Activated CD4-positive, alpha-beta memory T cell treated with anti-CD3 and anti-CD28 coated beads for 36 hours (primary cell): ENCODE data around the gene MRPL40. TPM values are rescaled to one million over a fixed set of nuclear protein-coding genes. Genes with fewer than 3 reads are reported as not detected.
"Not testable (repeated sequence)": the region's sequence is repeated elsewhere in the genome, so short reads cannot be mapped to it uniquely, and the experiment has no call there.

Experiments
- CTCF ChIA-PET: fragments of 350-600 bp; sonication (Branson Sonifier 250); formaldehyde crosslinking; loops from one replicate; lab custom pipeline; 2021; ENCODE audit warnings: antibody characterized with exemption, inconsistent platforms; lab: Charles Lee
- POLR2A ChIA-PET: fragments of 350-600 bp; sonication (Branson Sonifier 250); formaldehyde crosslinking; loops from one replicate; lab custom pipeline; 2021; ENCODE audit warnings: antibody characterized with exemption; lab: Charles Lee
- DNase-seq: peaks from one replicate; pipeline ENCODE4 v3.0.0-alpha.2; 2020
- H3K27ac Mint-ChIP-seq: one replicate; pipeline ENCODE4 v1.8.0; 2021; ENCODE audit warnings: mixed read lengths
- H3K27me3 Mint-ChIP-seq: one replicate; pipeline ENCODE4 v1.8.0; 2021; ENCODE audit warnings: mixed read lengths
- H3K36me3 Mint-ChIP-seq: one replicate; pipeline ENCODE4 v1.8.0; 2021; ENCODE audit warnings: mixed read lengths
- H3K4me1 Mint-ChIP-seq: one replicate; pipeline ENCODE4 v1.8.0; 2021; ENCODE audit warnings: low read depth, mixed read lengths
- H3K4me3 Mint-ChIP-seq: one replicate; pipeline ENCODE4 v1.8.0; 2021; ENCODE audit warnings: mild to moderate bottlenecking, mixed read lengths
- H3K9me3 Mint-ChIP-seq: one replicate; pipeline ENCODE4 v1.8.0; 2021; ENCODE audit warnings: mixed read lengths
- intact Hi-C: fragments of 100-400 bp; cut with micrococcal nuclease; formaldehyde crosslinking; loops from one replicate; pipeline ENCODE4 v1.15.1; 2023
- total RNA-seq, 2 experiments: library from RNA; stranded (reverse); gene quantifications; one replicate each; pipeline ENCODE4 v1.2.3, GENCODE V29; 2021

The MRPL40 gene
- total RNA-seq, 2 experiments from 2014 or later, result 36.5 to 38.5 TPM

- H3K4me3 Mint-ChIP-seq, result peak overlapping the region; percentile 80
- peaks cover 53% of the 10 kb centered on the region for H3K4me1 Mint-ChIP-seq
- ChIA-PET CTCF (interaction anchor here (0.7 to 1.1 kb wide), 3 partner anchors 48 to 252 kb away, joined by 3 read pairs; partner anchors contain the start of genes CDC45 and UFD1), POLR2A (interaction anchor here (0.6 to 7.1 kb wide), 8 partner anchors 8 to 253 kb away, joined by 3 to 59 read pairs (median 4); partner anchors contain the start of genes C22orf39, CDC45 and SLC25A1)
- no peaks in the 10 kb centered on the region for H3K9me3 Mint-ChIP-seq
- DNase-seq, result peak; percentile 44
- H3K27ac Mint-ChIP-seq, result peak overlapping the region; percentile 80
- H3K27me3 Mint-ChIP-seq, result no peaks in the 10 kb centered on the region
- peaks cover 18% of the 10 kb centered on the region for H3K36me3 Mint-ChIP-seq
- intact Hi-C loops, result loop anchor here (1.0 to 5.0 kb wide), 2 partner anchors 12 to 146 kb away; no protein-coding TSS in a partner anchor
Measured at GRCh38 chr22:19430890-19431541, 1.3 kb upstream of the MRPL40 start.

- intact Hi-C loops, result loop anchor here (1.0 to 5.0 kb wide), 4 partner anchors 18 to 309 kb away; partner anchors contain the start of genes CDC45, DGCR2 and UFD1
- ChIA-PET CTCF (interaction anchor here (0.7 to 1.1 kb wide), 2 partner anchors 198 to 252 kb away, joined by 3 read pairs; no protein-coding TSS in a partner anchor), POLR2A (interaction anchor here (0.6 to 7.1 kb wide), 10 partner anchors 9 to 424 kb away, joined by 3 to 59 read pairs (median 4); partner anchors contain the start of genes C22orf39, CDC45 and SLC25A1)
- Mint-ChIP-seq H3K4me3 (peak within 1 kb of the TSS; percentile 81), H3K4me1 (peaks cover 46% of the 10 kb centered on the region), H3K9me3 (no peaks in the 10 kb centered on the region), H3K36me3 (peaks cover 18% of the 10 kb centered on the region), H3K27me3 (no peaks in the 10 kb centered on the region), H3K27ac (peak within 1 kb of the TSS; percentile 91)
- DNase-seq, result peak; percentile 90
Measured at GRCh38 chr22:19431649-19432132, 654 bp upstream of the MRPL40 start, which contains the start of gene HIRA. TSS of gene HIRA (minus strand) at chr22:19431733. CDS start at chr22:19431476, 257 bp downstream.

GRCh38 chr22:19434401-19434800, 2.1 kb downstream of the MRPL40 start:
- no peak for DNase-seq
- POLR2A ChIA-PET, result interaction anchor here (0.6 to 7.1 kb wide), 2 partner anchors 11 to 36 kb away, joined by 7 to 59 read pairs; partner anchors contain the start of gene C22orf39

GRCh38 chr22:19434829-19435580, 2.7 kb downstream of the MRPL40 start:
- H3K4me3 Mint-ChIP-seq, result no peak overlapping the region
- peaks cover 21% of the 10 kb centered on the region for H3K4me1 Mint-ChIP-seq
- no peaks in the 10 kb centered on the region for H3K27me3 Mint-ChIP-seq
- intact Hi-C loops, result loop anchor here (5.0 kb wide), 1 partner anchor 142 kb away; no protein-coding TSS in a partner anchor
- no peak for DNase-seq
- H3K27ac Mint-ChIP-seq, result no peak overlapping the region
- H3K9me3 Mint-ChIP-seq, result no peaks in the 10 kb centered on the region
- ChIA-PET POLR2A (interaction anchor here (0.6 to 7.1 kb wide), 2 partner anchors 11 to 36 kb away, joined by 7 to 59 read pairs; partner anchors contain the start of gene C22orf39), CTCF (interaction anchor here (1.0 to 1.4 kb wide), 3 partner anchors 43 to 195 kb away, joined by 3 read pairs; partner anchors contain the start of genes CDC45 and UFD1)
- H3K36me3 Mint-ChIP-seq, result peaks cover 16% of the 10 kb centered on the region

More at GRCh38 chr22:19434401-19434800, 2.1 kb downstream of the MRPL40 start:
- intact Hi-C loops, result loop anchor here (5.0 kb wide), 1 partner anchor 143 kb away; no protein-coding TSS in a partner anchor
- no peaks in the 10 kb centered on the region for H3K27me3 Mint-ChIP-seq
- H3K9me3 Mint-ChIP-seq, result no peaks in the 10 kb centered on the region
- CTCF ChIA-PET, result interaction anchor here (1.0 to 1.4 kb wide), 3 partner anchors 43 to 195 kb away, joined by 3 read pairs; partner anchors contain the start of genes CDC45 and UFD1
- no peak overlapping the region for H3K4me3 Mint-ChIP-seq
- peaks cover 27% of the 10 kb centered on the region for H3K4me1 Mint-ChIP-seq
- peaks cover 17% of the 10 kb centered on the region for H3K36me3 Mint-ChIP-seq
- H3K27ac Mint-ChIP-seq, result peak overlapping the region; percentile 83

- CTCF ChIA-PET, result interaction anchor here (0.7 kb wide), 1 partner anchor 9 kb away, joined by 3 read pairs; no protein-coding TSS in a partner anchor
- H3K9me3 Mint-ChIP-seq, H3K4me3 Mint-ChIP-seq, DNase-seq, intact Hi-C loops, H3K27me3 Mint-ChIP-seq: not testable (repeated sequence)
- Mint-ChIP-seq H3K27ac (peak overlapping the region; percentile 33), H3K4me1 (peaks cover 13% of the 10 kb centered on the region), H3K36me3 (peaks cover 20% of the 10 kb centered on the region)
- POLR2A ChIA-PET, result interaction anchor here (0.7 kb wide), 1 partner anchor 11 kb away, joined by 3 read pairs; the partner anchor contains the start of gene C22orf39
Measured at GRCh38 chr22:19436444-19437161, 4.3 kb downstream of the MRPL40 start.

- Mint-ChIP-seq H3K9me3 (no peaks in the 10 kb centered on the region), H3K4me3 (no peak overlapping the region), H3K27me3 (no peaks in the 10 kb centered on the region), H3K27ac (no peak overlapping the region), H3K36me3 (peaks cover 19% of the 10 kb centered on the region), H3K4me1 (peaks cover 12% of the 10 kb centered on the region)
- ChIA-PET POLR2A (interaction anchor here (0.6 kb wide), 1 partner anchor 112 kb away, joined by 3 read pairs; no protein-coding TSS in a partner anchor), CTCF (no interaction called here)
- intact Hi-C loops, result no loop called here
- no peak for DNase-seq
Measured at GRCh38 chr22:19438298-19438697, 6.0 kb downstream of the MRPL40 start.

- CTCF ChIA-PET, result no interaction called here
- Mint-ChIP-seq H3K9me3 (no peaks in the 10 kb centered on the region), H3K27ac (no peak overlapping the region), H3K36me3 (peaks cover 16% of the 10 kb centered on the region), H3K4me1 (peaks cover 20% of the 10 kb centered on the region), H3K27me3 (no peaks in the 10 kb centered on the region), H3K4me3 (no peak overlapping the region)
- POLR2A ChIA-PET, result no interaction called here
- intact Hi-C loops, result no loop called here
- no peak for DNase-seq
Measured at GRCh38 chr22:19440411-19441195, 8.3 kb downstream of the MRPL40 start.

GRCh38 chr22:19442166-19442565, 9.8 kb downstream of the MRPL40 start:
- Mint-ChIP-seq H3K4me3 (no peak overlapping the region), H3K27ac (no peak overlapping the region), H3K9me3 (no peaks in the 10 kb centered on the region), H3K4me1 (peaks cover 30% of the 10 kb centered on the region), H3K36me3 (peaks cover 20% of the 10 kb centered on the region), H3K27me3 (no peaks in the 10 kb centered on the region)
- CTCF ChIA-PET, result no interaction called here
- DNase-seq, result no peak
- POLR2A ChIA-PET, result interaction anchor here (1.2 kb wide), 1 partner anchor 10 kb away, joined by 3 read pairs; no protein-coding TSS in a partner anchor
- intact Hi-C loops, result no loop called here

GRCh38 chr22:19443544-19444211, 11.3 kb downstream of the MRPL40 start:
- H3K4me3 Mint-ChIP-seq, result no peak overlapping the region
- DNase-seq, result no peak
- peaks cover 19% of the 10 kb centered on the region for H3K36me3 Mint-ChIP-seq
- POLR2A ChIA-PET, result interaction anchor here (5.7 kb wide), 1 partner anchor 11 kb away, joined by 59 read pairs; the partner anchor contains the start of genes HIRA and MRPL40
- no peaks in the 10 kb centered on the region for H3K9me3 Mint-ChIP-seq
- CTCF ChIA-PET, result interaction anchor here (1.4 kb wide), 1 partner anchor 35 kb away, joined by 4 read pairs; the partner anchor contains the start of gene UFD1
- H3K27me3 Mint-ChIP-seq, result no peaks in the 10 kb centered on the region
- intact Hi-C loops, result no loop called here
- H3K27ac Mint-ChIP-seq, result no peak overlapping the region
- peaks cover 39% of the 10 kb centered on the region for H3K4me1 Mint-ChIP-seq
